NB4 (cell line): ENCODE measurements around the gene FSTL5.

Experiments used
- POLR2A ChIP-seq: IDR thresholded peaks from 2 replicates; pipeline ENCODE4 v1.6.1; 2011; ENCODE audit warnings: mild to moderate bottlenecking; ENCODE audit not compliant: insufficient read length; ENCODE audit errors: extremely low read depth
- TF ChIP-seq, protein P1 (sequence below): IDR thresholded peaks from one replicate; pipeline ENCODE4 v1.5.1; 2012; ENCODE audit warnings: low read depth, low read length

DNA sequence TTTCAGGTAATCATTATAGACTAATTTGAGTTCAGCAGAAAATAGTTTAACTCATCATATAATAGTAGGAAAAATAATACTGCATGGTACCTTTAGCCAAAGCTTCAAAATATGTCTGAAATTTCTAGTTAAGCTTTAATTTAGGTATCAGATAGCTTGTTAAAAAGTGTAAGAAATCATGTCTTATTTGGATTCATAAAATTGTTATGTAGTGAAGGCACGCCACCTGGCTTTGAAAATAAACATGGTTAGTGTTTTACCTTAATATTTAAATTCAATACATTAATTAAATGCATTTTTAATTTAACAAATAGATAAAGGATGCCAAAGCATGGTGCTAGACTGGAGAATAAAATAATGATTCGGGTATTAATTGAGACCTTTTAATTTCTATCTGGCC is 211.4 kb downstream of the FSTL5 start:
- no peak for TF ChIP-seq POLR2A
- TF ChIP-seq, protein P1, sequence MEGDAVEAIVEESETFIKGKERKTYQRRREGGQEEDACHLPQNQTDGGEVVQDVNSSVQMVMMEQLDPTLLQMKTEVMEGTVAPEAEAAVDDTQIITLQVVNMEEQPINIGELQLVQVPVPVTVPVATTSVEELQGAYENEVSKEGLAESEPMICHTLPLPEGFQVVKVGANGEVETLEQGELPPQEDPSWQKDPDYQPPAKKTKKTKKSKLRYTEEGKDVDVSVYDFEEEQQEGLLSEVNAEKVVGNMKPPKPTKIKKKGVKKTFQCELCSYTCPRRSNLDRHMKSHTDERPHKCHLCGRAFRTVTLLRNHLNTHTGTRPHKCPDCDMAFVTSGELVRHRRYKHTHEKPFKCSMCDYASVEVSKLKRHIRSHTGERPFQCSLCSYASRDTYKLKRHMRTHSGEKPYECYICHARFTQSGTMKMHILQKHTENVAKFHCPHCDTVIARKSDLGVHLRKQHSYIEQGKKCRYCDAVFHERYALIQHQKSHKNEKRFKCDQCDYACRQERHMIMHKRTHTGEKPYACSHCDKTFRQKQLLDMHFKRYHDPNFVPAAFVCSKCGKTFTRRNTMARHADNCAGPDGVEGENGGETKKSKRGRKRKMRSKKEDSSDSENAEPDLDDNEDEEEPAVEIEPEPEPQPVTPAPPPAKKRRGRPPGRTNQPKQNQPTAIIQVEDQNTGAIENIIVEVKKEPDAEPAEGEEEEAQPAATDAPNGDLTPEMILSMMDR, result no peak
